GM21447 (cell line): Measurements from ENCODE around the gene ANKRD11.

ENCODE experiments used
- ATAC-seq: cut with Tn5 transposase; IDR thresholded peaks from one replicate; pipeline ENCODE4 v1.9.1; 2021; ENCODE audit not compliant: unreplicated experiment

The ANKRD11 gene

DNA sequence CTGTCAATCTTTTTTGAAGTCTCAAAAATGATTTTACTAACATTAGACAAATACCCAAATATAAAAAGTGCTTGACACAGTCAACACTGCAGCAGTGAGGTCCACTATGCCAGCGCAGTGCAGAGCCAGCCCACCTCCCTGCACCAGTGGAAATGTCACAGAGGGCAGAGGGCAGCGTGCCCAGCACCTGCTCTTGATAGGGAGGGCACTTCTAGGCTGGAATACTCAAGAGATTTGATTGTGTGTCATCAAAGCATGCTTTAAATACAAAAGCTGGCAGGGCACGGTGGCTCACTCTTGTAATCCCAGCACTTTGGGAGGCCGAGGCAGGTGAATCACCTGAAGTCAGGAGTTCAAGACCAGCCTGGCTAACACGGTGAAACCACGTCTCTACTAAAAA is 136.0 kb downstream of the ANKRD11 start:
- no peak for ATAC-seq

DNA sequence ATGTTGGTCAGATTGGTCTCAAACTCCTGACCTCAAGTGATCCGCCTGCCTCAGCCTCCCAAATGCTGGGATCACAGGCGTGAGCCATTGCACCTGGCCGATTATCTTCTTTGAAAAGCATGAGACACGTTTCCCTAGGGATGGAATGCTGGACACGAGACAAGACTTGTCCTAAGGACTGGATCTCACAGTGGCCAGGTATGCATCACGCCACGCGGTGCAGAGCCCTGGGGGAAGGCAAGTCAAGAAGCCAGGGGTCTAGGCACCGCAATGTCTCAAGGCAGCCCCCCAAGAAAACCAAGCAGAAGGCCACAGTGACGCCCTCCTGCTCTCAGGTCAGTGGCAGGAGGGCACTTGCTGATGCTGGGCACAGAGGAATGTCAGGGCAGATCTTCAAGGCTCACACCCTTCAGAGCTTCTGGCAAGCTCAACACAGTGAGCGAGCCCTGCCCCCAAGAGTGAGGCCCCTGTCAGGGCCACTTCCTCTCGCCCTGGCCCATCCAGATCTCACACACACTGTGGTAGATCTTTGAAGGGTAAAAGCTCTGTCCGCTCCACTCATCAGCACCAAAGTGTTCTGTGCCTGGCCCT is 138.2 kb downstream of the ANKRD11 start:
- no peak for ATAC-seq

DNA sequence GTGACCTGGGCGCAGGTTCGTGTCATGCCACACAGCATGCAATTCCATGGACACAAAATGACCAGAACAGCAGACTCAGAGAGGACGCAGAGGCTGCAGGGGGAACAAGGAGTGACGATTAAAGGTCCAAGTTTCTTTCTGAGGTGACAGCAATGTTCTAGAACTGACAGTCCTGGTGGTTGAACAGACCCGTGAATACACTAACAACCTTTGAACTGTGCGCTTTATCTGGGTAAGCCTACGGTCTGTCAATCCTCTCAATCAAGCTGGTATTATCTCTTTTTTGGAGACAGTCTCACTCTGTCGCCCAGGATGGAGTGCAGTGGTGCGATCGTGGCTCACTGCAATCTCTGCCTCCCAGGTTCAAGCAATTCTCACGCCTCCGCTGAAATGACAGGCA is 138.7 kb downstream of the ANKRD11 start:
- no peak for ATAC-seq

DNA sequence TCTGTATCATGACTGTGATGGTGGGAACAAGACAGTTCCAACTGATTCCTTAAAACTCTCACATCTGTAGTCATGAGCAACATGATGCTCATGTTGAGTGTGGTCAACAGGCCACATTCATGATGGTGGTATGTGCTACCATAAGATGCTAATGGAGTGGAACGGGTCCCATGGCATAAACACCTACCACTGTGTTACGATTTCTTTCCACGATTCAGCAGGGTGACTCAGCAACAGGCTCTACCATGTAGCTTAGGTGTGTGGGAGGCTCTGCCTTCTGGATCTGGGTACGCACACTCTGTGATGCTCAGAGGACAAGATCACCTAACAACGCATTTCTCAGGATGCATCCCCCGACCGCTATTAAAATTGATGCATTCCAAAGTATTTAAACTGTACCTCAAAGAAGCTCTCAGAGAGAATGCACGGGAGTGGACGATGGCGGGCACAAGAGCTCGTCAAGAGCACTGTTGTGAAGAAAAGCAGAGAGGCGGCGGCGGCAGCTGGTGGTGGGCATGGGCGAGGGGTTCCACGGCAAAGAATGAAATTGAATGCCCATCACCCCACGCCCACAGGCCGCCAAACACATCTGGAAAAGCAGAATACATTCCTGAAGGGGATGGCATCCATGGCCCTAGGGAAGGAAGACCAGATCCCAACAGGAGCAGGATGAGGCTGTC is 139.5 kb downstream of the ANKRD11 start:
- no peak for ATAC-seq

DNA sequence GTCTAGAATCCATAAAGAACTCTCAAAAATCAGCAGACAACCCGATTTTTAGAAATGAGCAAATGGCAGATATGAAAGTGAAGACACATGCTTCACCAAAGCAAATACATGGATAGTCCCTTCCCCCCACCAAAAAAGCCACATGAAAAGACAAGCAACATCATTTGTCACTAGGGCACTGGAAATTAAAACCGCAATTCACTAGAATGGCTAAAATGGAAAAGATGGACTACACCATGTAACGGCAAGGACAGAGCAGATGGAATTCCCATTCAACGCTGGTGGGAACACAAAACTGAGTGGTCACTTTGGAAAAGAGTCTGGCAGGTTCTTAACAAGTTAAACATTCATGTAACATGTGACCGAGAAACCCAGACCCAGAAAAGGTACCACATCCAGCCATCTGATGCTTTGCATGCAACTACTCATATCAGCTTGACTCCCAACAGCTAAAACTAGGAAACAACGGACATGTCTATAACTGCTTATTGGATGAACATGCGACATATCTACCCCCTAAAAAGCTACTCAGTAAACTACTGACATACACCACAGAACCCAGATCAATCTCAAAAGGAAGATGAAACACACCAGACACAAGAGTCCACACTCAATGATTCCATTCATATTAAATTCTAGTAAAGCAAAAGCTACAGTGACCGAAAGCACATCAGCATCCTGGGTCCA is 140.3 kb downstream of the ANKRD11 start:
- no peak for ATAC-seq

DNA sequence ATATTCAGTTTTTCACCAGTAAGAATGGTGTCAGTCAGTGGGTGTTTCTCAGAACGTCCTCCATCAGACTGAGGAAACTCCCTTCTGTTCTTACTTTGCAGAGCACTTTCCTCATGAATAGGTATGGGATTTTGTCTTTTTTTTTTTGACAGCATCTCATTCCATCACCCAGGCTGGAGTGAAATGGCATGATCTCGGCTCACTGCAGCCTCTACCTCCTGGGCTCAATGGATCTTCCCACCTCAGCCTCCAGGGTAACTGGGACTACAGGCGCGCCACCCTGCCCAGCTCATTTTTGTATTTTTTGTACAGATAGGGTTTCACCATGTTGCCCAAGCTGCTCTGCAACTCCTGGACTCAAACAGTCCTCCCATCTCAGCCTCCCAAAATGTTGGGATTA is 142.6 kb downstream of the ANKRD11 start:
- no peak for ATAC-seq

DNA sequence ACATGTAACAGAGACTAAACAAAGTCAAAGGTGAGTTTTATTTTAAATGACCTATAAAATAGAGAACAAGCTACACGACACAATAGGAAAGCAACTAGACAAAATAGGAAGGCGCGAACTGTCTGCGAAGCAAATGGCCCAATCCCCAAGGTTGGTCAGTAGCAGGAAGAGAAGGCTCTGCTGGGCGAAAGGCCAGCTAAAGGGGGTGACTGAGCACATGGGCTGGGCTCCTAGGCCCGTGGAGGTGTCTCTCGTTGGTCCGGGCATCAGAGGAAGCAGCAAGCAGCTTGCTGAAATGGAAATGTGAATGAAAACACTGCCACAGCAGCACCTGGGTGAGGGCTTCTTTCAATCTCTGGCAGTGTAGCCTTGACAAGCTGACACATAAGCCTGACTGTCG is 143.5 kb downstream of the ANKRD11 start:
- ATAC-seq: no peak

DNA sequence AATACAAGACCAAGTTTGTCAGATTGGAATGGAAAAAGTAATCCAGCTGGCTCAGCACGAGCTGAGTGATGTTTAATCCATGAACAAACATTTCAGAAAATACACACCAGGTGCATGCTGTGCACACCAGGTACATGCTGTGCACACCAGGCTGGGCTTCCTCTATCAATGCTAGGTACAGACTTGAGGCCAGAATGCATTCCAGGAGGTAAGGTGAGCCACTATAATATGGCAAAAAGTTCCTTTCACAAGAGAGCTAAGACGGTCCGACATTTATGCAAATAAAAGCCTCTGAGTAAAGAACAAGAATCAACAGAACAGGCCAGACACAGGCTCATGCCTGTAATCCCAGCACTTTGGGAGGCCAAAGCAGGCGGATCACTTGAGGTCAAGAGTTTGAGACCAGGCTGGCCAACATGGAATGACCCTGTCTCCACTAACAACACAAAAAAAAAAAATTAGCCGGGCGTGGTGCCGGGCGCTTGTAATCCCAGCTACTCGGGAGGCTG is 144.7 kb downstream of the ANKRD11 start:
- no peak for ATAC-seq

DNA sequence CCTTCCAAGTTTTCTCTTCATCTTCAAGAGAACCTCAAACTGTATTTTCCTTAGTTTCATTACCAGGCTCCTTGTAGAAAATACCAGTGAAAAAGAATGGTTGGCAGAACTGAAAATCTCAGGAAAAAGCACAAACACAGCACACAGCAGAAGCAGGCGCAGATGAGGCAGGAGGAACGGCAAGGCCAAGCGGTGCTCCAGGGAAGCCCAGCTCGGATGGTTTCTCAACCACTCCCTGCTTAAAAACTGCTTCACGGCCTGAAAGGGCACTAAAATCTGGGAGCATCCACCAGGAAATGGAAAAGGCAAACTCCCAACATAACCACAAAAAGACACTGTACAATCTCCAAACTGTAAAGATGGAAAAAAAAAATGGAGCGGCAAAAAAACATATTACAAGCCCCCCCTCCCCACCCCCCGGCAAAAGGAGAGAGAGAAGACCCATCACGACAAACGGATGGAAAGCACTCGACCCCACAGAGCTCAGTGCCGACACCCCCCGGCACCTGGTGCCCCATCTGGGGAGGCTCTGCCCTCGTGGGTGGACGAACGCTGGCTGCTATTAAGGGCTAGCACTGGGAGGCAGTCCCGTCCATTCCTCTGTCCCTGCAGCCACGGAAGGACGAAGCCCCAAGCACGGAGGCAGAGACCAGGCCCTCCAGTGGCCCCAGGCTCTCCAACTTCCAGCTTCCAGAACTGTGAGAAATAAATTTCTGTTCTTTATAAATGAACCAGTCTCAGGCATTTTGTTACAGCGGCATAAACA is 145.3 kb downstream of the ANKRD11 start:
- ATAC-seq: no peak

DNA sequence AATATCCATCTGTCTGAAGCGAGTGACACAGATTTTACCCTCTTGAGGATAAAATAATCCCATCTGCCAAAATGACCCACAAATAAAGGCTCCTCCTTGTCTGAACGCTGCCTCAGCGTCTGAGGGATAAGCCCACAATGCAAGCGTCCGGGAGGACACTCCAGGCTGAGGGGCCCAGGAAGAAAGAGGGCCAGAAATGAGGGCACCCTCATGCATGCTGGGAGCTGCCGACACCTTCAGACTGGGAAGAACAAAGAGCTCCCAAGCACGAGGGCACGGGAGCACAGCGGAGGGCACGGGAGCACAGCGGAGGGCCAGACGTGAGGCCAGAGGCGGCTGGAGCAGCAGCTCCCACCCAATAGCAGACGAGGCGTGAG is 145.9 kb downstream of the ANKRD11 start:
- ATAC-seq: no peak

DNA sequence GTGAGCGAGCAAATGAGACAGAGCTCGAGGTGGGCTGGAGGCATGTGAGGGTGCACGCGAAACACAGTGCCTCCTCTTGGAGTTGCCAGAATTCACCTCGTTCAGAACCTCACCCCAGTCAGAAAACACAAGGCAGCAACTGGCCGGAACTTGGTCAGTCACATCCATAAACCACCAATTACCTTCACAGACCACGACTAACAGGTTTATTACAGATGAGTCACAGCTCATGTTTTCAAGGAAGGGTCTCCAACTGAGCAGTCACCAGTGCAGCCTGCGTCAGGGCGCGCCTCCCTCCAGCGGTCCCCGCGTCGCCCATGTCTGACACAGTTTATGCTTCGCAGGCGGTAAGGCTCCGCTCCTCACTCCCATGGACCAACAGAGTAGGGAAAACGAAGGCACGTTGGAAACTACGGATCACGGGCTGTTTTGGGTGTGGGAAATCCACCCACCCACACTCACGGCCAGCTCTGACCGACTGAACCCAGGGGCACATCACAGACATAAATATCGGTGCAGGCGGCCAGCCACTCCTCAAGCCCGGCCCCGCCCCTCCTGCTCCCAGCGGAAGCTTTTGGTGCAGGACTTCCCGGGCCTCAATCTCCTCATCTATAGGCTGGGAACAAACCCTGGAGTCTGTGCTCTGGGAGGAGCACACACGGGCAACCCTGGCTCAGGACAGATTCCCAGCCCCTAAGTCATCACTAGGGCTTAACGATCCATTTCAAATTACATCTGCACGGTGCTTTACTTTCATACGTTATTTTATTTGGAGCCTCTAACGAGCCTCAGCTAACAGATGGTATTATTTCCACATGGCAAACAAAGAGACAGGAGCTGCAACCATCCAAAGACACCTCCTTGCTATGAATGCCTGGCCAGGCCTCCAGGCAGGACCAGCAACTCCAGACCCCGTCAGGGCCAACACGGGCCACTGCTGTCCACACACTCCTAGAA is 146.6 kb downstream of the ANKRD11 start:
- no peak for ATAC-seq

DNA sequence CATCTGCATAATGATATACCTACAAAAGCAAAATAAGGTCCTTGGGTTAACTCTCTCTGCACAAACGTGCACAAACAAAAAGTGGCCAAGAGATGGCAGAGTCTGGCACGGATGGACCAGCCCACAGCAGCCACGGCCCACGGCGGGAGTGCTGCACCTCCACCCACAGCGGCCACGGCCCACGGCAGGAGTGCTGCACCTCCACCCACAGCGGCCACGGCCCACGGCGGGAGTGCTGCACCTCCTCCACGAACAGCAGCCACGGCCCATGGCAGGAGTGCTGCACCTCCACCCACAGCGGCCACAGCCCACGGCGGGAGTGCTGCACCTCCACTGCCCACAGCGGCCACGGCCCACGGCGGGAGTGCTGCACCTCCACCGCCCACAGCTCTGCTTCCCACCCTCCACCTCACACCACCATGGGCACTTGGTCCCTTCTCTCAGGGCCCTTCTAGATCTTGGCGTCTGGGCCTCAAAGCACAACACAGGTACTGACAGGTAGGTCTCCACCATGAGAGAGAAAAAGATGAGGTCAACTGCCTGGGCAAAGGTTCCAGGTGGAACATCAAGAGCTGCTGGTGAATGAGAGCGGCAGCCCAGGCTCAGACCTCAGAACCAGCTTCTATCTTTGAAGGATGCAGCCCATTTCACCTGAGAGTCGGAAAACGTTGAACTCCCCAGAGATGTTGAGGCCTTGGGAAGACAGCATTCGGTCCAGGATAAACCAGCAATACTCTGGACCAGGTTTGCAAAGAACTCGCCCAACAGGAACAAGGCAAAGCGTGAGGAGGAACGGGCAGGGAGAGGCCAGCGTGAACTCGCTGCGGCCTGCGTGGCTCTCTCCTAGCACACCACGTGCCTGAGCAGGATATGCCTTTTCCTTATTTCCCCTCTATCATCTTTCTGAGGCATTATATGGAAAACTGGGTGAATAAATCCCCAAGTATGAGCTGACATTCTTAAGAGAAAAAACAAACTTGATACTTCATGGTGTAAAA is 148.4 kb downstream of the ANKRD11 start:
- ATAC-seq: no peak

DNA sequence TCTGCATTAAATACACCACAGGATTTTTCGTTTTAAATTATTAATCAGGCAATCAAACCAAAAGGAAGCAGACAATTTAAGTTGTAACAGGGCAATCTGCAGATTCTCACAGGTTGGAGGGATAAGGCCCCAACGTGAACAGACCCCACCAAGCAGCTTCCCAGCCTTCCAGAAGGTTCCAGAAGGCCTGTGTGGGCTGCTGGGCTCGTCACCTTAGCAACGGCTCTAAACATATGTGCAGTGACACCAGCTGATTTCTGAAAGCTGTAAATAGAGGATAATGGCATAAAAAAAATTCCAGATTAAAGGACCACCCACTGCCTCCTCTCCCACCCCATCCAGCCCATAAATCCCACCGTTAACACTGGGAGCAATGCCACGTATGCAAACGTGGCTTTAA is 149.1 kb downstream of the ANKRD11 start:
- no peak for ATAC-seq

DNA sequence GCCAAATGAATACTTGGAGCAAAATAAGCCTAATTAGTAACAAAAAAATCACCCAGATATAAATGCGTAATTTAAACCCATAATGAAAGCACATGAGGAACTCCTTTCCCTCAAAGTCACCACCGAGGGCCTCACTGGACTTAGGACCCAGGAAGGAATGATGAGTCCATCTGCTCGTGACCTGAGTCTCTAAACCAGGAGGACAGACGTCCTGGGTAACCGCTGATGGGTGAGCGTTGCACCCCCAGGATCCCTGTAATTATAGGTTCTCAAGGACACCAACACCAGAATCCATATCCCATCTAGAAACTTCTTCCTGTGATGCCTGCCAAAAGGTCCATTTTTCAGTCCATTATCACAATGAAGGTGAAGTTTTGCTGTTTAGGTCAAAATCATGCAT is 151.5 kb downstream of the ANKRD11 start:
- ATAC-seq: no peak

DNA sequence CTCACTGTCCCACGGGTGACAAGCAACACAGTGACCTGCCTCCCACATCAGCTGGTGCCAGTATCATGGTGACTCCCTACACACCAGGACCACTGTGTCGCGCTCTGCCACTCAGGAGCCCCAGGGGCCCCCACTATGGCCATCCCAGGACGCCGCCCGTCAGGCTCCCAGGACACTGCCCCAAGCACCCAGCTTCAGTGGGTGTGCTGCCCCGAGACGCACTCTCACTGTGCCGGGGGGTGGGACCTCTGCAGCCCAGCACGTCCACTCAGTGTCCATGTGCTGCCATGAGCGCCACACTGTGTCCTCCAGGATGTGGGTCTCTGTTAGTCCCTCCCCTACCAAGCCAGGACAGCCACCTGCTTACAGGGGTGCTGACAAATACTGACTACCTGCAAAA is 152.4 kb downstream of the ANKRD11 start:
- ATAC-seq: no peak

DNA sequence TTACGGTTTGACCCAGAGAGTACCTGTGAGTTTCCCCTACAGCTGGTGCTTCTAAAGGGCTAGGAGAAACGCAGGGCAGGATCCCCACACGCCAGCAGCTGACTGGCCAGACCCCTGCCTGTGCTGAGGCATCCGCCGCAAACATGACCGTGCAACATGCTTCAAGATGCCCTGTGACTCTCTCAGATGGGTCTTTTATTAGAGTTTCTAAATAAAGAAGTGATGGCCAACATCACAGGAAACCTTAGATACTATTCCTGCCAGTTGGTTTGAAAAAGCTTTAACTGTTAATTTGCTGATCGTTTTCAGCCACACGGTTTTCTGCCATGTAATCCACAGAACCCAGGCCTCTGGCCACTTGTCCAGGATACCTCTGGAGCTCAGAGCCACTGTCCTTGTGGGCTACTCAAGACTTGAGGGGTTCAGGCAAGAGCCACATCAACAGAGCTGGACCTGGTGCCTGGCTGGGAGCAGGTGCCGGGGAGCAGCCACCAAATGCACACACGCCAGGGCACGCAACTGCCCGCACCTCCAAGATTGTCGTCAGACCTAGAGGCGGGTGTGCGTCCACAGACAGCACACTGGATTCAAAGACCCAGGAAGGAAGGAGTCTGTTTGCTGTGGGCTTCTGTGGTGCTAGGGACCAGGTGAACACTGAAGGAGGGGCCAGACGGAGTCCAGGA is 154.4 kb downstream of the ANKRD11 start:
- no peak for ATAC-seq

DNA sequence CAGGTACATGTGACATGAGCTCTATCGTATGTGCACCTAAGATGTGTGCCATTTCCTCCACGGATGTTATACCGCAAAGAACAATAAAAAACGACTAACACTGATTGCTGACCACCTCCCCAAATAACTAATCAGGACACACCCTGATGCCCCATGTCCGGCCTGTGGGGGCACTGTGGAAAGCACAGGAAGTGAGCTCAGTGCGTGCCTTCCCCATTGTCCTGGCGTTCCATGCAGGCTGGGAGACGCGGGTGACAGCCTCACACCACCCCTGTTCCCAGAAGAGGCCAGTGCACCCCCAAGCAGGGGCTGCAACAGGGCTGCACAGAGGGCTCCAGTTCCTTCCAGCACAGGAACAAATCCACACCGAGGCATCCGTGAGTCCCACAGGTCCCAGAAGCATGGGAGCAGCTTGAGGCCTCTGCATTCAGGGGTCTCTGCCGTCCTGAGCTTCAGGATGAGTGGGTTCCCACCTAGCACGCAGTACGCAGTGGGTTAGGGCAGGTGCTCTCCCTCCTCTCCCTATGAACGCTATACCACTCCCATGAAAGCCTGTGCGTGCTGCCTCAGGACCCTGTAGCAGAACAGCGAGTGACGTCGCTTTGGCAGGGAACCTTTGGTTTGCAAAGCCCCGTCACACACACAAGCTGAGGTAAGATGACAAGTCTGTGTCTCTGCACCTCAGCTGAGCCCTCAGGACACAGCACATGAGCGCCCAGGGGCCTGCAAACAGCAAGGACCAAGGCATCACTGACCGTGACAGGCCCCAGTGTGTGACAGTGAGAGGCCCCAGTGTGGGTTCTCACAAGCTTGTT is 155.2 kb downstream of the ANKRD11 start:
- ATAC-seq: no peak

DNA sequence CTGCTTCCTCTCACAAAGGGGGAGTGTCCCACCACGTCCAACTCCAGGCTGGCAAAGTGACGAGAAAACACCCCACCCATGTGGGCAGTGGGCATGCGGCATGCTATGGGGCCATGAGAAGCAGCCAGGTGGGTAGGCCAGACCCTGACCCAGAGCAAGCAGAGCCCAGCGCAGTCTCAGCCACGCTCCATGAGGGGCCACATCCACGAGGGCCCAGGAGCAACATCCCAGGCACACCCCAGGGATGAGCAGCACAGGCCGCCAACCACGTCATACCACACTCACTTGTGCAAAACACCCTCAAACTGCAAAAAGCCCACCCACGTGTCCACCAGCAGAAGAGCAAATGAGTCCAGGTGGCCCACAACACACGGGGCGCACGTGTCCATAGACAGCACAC is 155.9 kb downstream of the ANKRD11 start:
- ATAC-seq: no peak
